MM.1S (cell line): ENCODE results near the gene TIMM21.

ENCODE experiments used
- EZH2 ChIP-seq: fragments of 300-600 bp; sonication (generic); optimal IDR thresholded peaks from 2 replicates; pipeline ENCODE3; 2017; ENCODE audit warnings: low read depth, mild to moderate bottlenecking, antibody characterized with exemption, low read length, mixed read lengths
- EZH2phosphoT487 ChIP-seq: fragments of 300-600 bp; sonication (generic); IDR thresholded peaks from 2 replicates; pipeline ENCODE4 v1.6.1; 2018; ENCODE audit warnings: antibody characterized with exemption, low read length
- TF ChIP-seq, protein P1 (sequence below): fragments of 300-600 bp; sonication (generic); IDR thresholded peaks from 2 replicates; pipeline ENCODE4 v1.5.1; 2016; ENCODE audit warnings: antibody characterized with exemption, low read length, mixed read lengths

DNA sequence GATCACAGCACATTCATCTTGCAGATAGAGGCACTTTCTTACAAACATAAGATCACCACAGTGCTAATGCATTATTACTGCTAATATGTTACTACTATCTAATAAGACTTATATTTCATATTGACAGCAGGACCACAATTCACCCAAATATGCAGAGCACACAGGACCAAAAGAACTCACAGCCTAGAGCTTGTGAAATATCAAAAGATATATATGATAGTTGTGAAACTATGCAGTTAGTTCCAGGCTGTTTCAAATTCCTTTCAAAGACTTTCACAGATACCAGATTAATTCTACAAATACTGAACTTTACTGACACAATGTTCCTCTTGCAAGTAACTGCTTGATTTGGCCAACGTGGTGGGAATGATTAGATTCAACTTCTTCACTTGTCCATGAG lies 23.7 kb upstream of the TIMM21 start:
- TF ChIP-seq, protein P1, sequence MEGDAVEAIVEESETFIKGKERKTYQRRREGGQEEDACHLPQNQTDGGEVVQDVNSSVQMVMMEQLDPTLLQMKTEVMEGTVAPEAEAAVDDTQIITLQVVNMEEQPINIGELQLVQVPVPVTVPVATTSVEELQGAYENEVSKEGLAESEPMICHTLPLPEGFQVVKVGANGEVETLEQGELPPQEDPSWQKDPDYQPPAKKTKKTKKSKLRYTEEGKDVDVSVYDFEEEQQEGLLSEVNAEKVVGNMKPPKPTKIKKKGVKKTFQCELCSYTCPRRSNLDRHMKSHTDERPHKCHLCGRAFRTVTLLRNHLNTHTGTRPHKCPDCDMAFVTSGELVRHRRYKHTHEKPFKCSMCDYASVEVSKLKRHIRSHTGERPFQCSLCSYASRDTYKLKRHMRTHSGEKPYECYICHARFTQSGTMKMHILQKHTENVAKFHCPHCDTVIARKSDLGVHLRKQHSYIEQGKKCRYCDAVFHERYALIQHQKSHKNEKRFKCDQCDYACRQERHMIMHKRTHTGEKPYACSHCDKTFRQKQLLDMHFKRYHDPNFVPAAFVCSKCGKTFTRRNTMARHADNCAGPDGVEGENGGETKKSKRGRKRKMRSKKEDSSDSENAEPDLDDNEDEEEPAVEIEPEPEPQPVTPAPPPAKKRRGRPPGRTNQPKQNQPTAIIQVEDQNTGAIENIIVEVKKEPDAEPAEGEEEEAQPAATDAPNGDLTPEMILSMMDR, result no peak
- TF ChIP-seq EZH2phosphoT487 (no peak), EZH2 (no peak)
